ENCODE measurements around the gene CLINT1.

Gene CLINT1

GRCh38 chr5:157758706-157759105 lies 100.2 kb downstream of the CLINT1 start:
- Histone ChIP-seq H3K9ac (ENCODE audit: low read length in 2 of 2) (no peak overlapping the region), H3K9me3 (ENCODE audit: control insufficient read depth in 2 of 2, low read length in 2 of 2) (no peaks in the 10 kb centered on the region), H3K36me3 (ENCODE audit: control insufficient read depth in 2 of 2, insufficient read depth in 2 of 2, low read length in 2 of 2) (peaks cover 16 to 26% of the 10 kb centered on the region in 2 donors), H3K27me3 (ENCODE audit: control insufficient read depth in 1 of 2, insufficient read depth in 2 of 2, low read length in 2 of 2) (no peaks in the 10 kb centered on the region), H3K4me1 (ENCODE audit: control insufficient read depth, insufficient read depth, low read length) (peaks cover 6% of the 10 kb centered on the region), H3K27ac (ENCODE audit: low read length) (no peak overlapping the region), H3K4me3 (ENCODE audit: low read length in 2 of 2) (no peak overlapping the region)

GRCh38 chr5:157756122-157756521 lies 102.8 kb downstream of the CLINT1 start:
- Histone ChIP-seq H3K4me3 (ENCODE audit: low read length in 2 of 2) (no peak overlapping the region), H3K4me1 (ENCODE audit: control insufficient read depth, insufficient read depth, low read length) (no peaks in the 10 kb centered on the region), H3K9me3 (ENCODE audit: control insufficient read depth in 2 of 2, low read length in 2 of 2) (no peaks in the 10 kb centered on the region), H3K27ac (ENCODE audit: low read length) (no peak overlapping the region), H3K27me3 (ENCODE audit: control insufficient read depth in 1 of 2, insufficient read depth in 2 of 2, low read length in 2 of 2) (no peaks in the 10 kb centered on the region), H3K36me3 (ENCODE audit: control insufficient read depth in 2 of 2, insufficient read depth in 2 of 2, low read length in 2 of 2) (peaks cover 21 to 38% of the 10 kb centered on the region in 2 donors), H3K9ac (ENCODE audit: low read length in 2 of 2) (no peak overlapping the region)

DNA sequence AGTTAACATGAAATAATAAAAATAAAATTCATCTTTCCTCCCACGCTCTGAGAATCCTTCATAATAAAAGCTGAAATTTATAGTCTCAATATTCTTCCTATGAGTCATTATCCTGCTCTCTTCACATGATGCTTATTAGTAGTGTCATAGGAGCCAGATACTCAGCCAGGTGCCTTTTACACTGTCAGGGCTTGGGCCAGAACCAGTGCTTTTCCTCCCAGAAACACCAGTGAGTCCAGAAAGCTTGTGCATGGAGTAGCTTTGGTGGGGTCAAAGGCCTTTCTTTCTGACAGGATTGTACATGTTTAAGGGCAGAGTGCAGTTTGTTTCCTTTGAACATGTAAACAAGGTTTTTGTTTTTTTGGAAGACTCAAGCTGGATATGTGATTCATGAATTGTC lies 108.6 kb downstream of the CLINT1 start:
- Histone ChIP-seq H3K4me3 (ENCODE audit: low read length in 2 of 2) (no peak overlapping the region), H3K27me3 (ENCODE audit: control insufficient read depth in 1 of 2, insufficient read depth in 2 of 2, low read length in 2 of 2) (no peaks in the 10 kb centered on the region), H3K36me3 (ENCODE audit: control insufficient read depth in 2 of 2, insufficient read depth in 2 of 2, low read length in 2 of 2) (peaks cover 17 to 22% of the 10 kb centered on the region in 2 donors), H3K9me3 (ENCODE audit: control insufficient read depth in 2 of 2, low read length in 2 of 2) (no peaks in the 10 kb centered on the region), H3K9ac (ENCODE audit: low read length in 2 of 2) (no peak overlapping the region), H3K4me1 (ENCODE audit: control insufficient read depth, insufficient read depth, low read length) (peaks cover 5% of the 10 kb centered on the region), H3K27ac (ENCODE audit: low read length) (no peak overlapping the region)

DNA sequence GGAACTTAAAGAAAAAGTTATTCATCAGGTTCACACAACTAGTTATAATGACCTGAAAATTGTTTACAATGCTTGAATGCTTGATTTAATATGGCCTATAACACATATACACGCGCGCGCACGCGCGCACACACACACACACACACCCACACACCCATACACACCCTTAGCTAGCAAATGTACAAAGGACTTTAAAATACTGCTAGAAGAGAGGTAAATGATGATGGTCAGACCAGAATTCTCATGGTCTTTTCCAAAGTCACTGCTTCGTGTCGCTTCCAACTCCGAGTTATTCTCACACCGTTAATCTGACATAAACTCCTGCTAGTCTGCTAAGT lies 109.5 kb downstream of the CLINT1 start:
- no peak overlapping the region for H3K27ac ChIP-seq (ENCODE audit: low read length)
- no peaks in the 10 kb centered on the region for H3K9me3 ChIP-seq (ENCODE audit: control insufficient read depth in 2 of 2, low read length in 2 of 2)
- peaks cover 9 to 15% of the 10 kb centered on the region in 2 donors for H3K36me3 ChIP-seq (ENCODE audit: control insufficient read depth in 2 of 2, insufficient read depth in 2 of 2, low read length in 2 of 2)
- peaks cover 12% of the 10 kb centered on the region for H3K4me1 ChIP-seq (ENCODE audit: control insufficient read depth, insufficient read depth, low read length)
- H3K9ac ChIP-seq (ENCODE audit: low read length in 2 of 2), result no peak overlapping the region
- H3K27me3 ChIP-seq (ENCODE audit: control insufficient read depth in 1 of 2, insufficient read depth in 2 of 2, low read length in 2 of 2), result no peaks in the 10 kb centered on the region
- H3K4me3 ChIP-seq (ENCODE audit: low read length in 2 of 2), result no peak overlapping the region

DNA sequence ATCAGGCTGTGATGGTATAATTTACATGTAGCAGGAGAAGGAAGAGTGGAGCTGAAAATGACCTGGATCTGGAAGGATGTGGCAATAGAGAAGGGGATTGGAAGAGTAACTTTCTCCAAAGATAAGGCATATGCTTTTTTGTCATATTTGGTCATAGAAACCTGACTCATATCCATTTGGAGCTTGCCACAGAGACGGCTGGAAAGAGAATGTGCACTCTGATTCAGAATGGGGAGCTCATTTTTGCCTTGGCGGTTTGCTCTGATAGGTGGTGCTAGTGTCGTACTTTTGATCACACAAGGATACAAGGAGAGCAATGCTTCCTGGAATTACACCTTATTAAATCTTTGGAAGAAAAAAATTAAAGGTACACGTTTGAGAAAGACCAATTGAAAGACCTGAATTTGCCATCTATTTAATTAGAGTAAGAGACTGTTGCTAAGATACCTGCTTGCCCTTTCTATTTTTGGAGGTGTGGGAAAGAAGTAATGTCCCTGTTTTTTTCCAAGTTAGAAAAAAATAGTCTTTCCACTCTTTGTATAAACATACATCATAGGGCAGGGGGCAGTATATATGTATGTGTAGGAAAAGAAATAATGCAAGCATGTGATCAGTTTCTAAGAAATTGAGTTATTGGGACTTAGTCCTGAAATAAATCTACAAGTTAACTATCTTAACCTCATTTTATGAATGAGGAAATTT lies 110.0 kb downstream of the CLINT1 start:
- Histone ChIP-seq H3K4me3 (ENCODE audit: low read length in 2 of 2) (no peak overlapping the region), H3K9ac (ENCODE audit: low read length in 2 of 2) (no peak overlapping the region), H3K27ac (ENCODE audit: low read length) (peak overlapping the region; percentile 53), H3K9me3 (ENCODE audit: control insufficient read depth in 2 of 2, low read length in 2 of 2) (no peaks in the 10 kb centered on the region), H3K36me3 (ENCODE audit: control insufficient read depth in 2 of 2, insufficient read depth in 2 of 2, low read length in 2 of 2) (peaks cover 9 to 13% of the 10 kb centered on the region in 2 donors), H3K27me3 (ENCODE audit: control insufficient read depth in 1 of 2, insufficient read depth in 2 of 2, low read length in 2 of 2) (no peaks in the 10 kb centered on the region), H3K4me1 (ENCODE audit: control insufficient read depth, insufficient read depth, low read length) (peaks cover 12% of the 10 kb centered on the region)

- H3K4me1 ChIP-seq (ENCODE audit: control insufficient read depth, insufficient read depth, low read length), result peaks cover 16% of the 10 kb centered on the region
- no peak overlapping the region for H3K9ac ChIP-seq (ENCODE audit: low read length in 2 of 2)
- H3K36me3 ChIP-seq (ENCODE audit: control insufficient read depth in 2 of 2, insufficient read depth in 2 of 2, low read length in 2 of 2), result peaks cover 4 to 8% of the 10 kb centered on the region in 2 donors
- H3K27ac ChIP-seq (ENCODE audit: low read length), result peak overlapping the region; percentile 53
- H3K27me3 ChIP-seq (ENCODE audit: control insufficient read depth in 1 of 2, insufficient read depth in 2 of 2, low read length in 2 of 2), result no peaks in the 10 kb centered on the region
- no peak overlapping the region for H3K4me3 ChIP-seq (ENCODE audit: low read length in 2 of 2)
- no peaks in the 10 kb centered on the region for H3K9me3 ChIP-seq (ENCODE audit: control insufficient read depth in 2 of 2, low read length in 2 of 2)
Measured at GRCh38 chr5:157747766-157748700, 110.9 kb downstream of the CLINT1 start.

DNA sequence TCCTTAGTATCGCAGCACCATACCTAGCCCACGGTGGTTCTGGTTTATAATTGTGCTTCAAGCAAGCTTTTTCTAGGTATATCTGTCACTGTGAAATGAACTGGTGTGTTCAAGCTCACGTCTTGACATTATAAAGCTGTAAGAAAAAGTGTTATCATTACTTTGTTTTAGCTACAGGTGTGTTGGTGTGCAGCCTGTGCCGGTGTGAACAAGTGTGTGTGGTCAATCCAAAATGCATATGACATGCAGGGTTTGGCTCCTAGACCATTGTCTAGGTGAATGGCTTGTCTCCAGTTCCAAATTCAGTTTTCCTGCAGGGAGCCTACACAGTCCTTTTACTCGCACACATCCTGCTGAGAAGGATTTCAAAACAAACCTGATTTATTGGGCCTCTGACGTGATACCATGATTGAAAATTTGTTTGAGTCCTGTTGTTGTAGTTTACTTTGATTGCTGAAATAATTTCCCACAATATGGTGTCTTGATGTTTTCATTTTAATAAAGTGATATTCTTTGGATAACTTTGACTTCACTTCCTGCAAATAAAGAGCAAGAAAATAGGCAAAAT lies 111.7 kb downstream of the CLINT1 start:
- no peaks in the 10 kb centered on the region for H3K9me3 ChIP-seq (ENCODE audit: control insufficient read depth in 2 of 2, low read length in 2 of 2)
- no peak overlapping the region for H3K9ac ChIP-seq (ENCODE audit: low read length in 2 of 2)
- H3K27ac ChIP-seq (ENCODE audit: low read length), result peak overlapping the region; percentile 6
- no peak overlapping the region for H3K4me3 ChIP-seq (ENCODE audit: low read length in 2 of 2)
- H3K4me1 ChIP-seq (ENCODE audit: control insufficient read depth, insufficient read depth, low read length), result peaks cover 17% of the 10 kb centered on the region
- no peaks in the 10 kb centered on the region for H3K27me3 ChIP-seq (ENCODE audit: control insufficient read depth in 1 of 2, insufficient read depth in 2 of 2, low read length in 2 of 2)
- H3K36me3 ChIP-seq (ENCODE audit: control insufficient read depth in 2 of 2, insufficient read depth in 2 of 2, low read length in 2 of 2), result peaks cover 3 to 4% of the 10 kb centered on the region in 2 donors

- Histone ChIP-seq H3K27ac (ENCODE audit: low read length) (peak overlapping the region; percentile 53), H3K9ac (ENCODE audit: low read length in 2 of 2) (peak overlapping the region; percentile 83 to 87), H3K4me3 (ENCODE audit: low read length in 2 of 2) (peak overlapping the region; percentile 60 to 91)
Measured at GRCh38 chr5:157745041-157745456, 113.9 kb downstream of the CLINT1 start.

DNA sequence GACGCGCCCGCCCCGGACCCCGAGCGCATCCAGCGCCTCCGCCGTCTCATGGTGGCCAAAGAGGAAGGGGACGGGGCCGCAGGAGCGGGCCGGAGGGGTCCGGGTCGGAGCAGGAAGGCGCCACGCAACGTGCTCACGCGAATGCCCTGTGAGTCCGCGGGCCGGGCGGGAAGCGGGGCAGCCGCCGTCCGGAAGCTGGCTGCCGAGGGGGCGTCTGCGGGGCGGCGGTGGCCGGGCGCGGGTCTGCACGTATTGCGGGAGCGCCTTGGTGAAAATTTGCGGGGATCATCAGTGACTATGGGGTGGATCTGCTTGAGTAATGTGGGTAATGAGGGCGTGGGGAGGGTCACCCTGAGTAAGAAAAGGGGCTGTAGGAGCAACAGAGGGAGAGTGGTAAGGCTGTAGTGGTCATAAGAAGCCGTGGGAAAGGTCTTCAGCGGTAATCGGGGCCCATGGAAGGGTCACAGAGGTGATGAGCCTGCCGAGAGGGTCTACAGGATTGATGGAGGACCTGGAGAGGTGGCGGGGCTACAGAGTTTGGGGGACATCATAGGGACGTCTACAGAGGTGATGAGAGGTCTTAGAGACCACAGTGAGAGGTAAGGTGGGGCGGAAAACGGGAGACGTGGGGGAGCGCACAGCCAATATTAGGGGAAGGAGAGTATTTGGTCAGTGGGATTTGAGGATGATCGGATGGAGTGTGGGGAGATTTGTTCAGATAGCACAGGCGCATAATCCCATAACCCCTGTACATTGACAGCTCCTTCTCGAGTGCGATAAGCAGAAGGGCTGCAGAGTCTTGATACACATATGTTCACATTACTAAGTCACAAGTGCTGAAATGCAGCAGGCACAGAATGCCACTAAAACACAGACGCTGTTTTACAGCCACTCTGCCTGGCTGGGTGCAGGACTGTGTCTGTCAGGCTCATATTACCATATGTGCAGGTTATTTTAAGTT lies 114.6 kb downstream of the CLINT1 start:
- H3K4me3 ChIP-seq (ENCODE audit: low read length in 2 of 2), result peak overlapping the region; percentile 60 to 91
- no peaks in the 10 kb centered on the region for H3K9me3 ChIP-seq (ENCODE audit: control insufficient read depth in 2 of 2, low read length in 2 of 2)
- peaks cover 17% of the 10 kb centered on the region for H3K4me1 ChIP-seq (ENCODE audit: control insufficient read depth, insufficient read depth, low read length)
- H3K27me3 ChIP-seq (ENCODE audit: control insufficient read depth in 1 of 2, insufficient read depth in 2 of 2, low read length in 2 of 2), result no peaks in the 10 kb centered on the region
- peak overlapping the region; percentile 53 for H3K27ac ChIP-seq (ENCODE audit: low read length)
- H3K36me3 ChIP-seq (ENCODE audit: control insufficient read depth in 2 of 2, insufficient read depth in 2 of 2, low read length in 2 of 2), result peaks cover 4 to 10% of the 10 kb centered on the region in 2 donors
- peak overlapping the region; percentile 83 to 87 for H3K9ac ChIP-seq (ENCODE audit: low read length in 2 of 2)

More at GRCh38 chr5:157745041-157745456, 113.9 kb downstream of the CLINT1 start:
- no peaks in the 10 kb centered on the region for H3K27me3 ChIP-seq (ENCODE audit: control insufficient read depth in 1 of 2, insufficient read depth in 2 of 2, low read length in 2 of 2)
- H3K4me1 ChIP-seq (ENCODE audit: control insufficient read depth, insufficient read depth, low read length), result peaks cover 17% of the 10 kb centered on the region
- H3K36me3 ChIP-seq (ENCODE audit: control insufficient read depth in 2 of 2, insufficient read depth in 2 of 2, low read length in 2 of 2), result peaks cover 0 to 4% of the 10 kb centered on the region in 2 donors
- no peaks in the 10 kb centered on the region for H3K9me3 ChIP-seq (ENCODE audit: control insufficient read depth in 2 of 2, low read length in 2 of 2)

All from stomach smooth muscle (tissue), 2 donors.